Stimulated activated CD8-positive, alpha-beta memory T cell treated with anti-CD3 and anti-CD28 coated beads, Interleukin-4, amount 100 ng/mL, for 48 hours (primary cell): ENCODE measurements around the gene FAM131A.
A peak's percentile ranks its signal among the peaks of the same experiment; 100 is the strongest.

Experiments
- DNase-seq: peaks from one replicate; pipeline ENCODE4 v3.0.0-alpha.2; 2020

Gene FAM131A, protein sequence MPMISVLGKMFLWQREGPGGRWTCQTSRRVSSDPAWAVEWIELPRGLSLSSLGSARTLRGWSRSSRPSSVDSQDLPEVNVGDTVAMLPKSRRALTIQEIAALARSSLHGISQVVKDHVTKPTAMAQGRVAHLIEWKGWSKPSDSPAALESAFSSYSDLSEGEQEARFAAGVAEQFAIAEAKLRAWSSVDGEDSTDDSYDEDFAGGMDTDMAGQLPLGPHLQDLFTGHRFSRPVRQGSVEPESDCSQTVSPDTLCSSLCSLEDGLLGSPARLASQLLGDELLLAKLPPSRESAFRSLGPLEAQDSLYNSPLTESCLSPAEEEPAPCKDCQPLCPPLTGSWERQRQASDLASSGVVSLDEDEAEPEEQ

DNA sequence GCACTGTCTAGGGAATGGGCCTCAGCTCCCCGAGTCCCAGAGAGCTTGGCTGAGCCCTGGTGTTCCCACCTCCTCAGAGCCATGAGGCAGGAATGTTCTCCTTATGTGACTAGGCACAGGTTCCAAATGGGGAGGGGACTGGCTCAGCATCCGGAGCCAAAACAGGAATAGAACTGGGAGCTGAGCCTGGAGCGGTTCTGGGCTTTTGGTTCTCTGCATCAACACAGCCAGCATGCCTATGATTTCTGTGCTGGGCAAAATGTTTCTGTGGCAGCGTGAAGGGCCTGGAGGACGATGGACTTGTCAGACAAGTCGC lies at the start of gene FAM131A:
Gene FAM131A (plus strand): TSS at position 202 of the 316 bp plus-strand sequence. CDS start 31 bp downstream, at position 233.
- no peak for DNase-seq

DNA sequence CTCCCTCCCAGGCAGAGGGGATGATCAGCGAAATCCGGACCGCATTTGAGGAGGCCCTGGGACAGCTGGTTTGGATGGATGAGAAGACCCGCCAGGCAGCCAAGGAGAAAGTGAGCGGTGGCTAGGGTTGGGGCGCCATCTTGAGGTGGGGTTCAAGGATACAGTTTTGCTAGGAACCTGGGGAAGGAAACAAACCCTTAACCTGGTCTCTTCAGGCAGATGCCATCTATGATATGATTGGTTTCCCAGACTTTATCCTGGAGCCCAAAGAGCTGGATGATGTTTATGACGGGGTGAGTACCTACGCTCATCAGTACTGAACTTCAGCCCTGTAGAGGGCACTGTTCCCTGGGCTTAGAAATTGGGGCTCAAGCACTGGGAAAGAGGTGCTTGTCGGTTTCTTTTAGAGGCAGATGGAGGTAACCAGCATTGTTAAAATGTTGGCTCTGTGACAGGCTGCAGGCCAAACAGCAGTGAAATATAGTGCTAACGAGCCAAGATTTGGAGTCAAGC lies 47.9 kb upstream of the FAM131A start:
- peak; percentile 83 for DNase-seq

DNA sequence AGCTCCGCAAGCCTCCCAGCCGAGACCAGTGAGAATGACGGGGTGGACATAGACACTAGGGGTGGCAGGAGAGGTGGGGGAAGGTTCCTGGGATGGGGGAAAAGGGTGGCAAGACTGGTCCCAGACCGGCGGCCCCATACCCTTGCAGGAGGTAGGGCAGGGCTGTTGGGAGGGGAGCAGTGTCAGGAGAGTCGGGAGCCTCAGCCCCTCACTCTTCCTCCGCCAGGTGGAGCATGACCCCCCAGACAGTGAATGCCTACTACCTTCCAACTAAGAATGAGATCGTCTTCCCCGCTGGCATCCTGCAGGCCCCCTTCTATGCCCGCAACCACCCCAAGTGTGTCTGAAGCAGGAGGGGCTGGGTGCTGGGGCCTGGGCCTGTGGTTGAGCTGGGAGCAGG lies 47.1 kb upstream of the FAM131A start:
- DNase-seq = no peak

DNA sequence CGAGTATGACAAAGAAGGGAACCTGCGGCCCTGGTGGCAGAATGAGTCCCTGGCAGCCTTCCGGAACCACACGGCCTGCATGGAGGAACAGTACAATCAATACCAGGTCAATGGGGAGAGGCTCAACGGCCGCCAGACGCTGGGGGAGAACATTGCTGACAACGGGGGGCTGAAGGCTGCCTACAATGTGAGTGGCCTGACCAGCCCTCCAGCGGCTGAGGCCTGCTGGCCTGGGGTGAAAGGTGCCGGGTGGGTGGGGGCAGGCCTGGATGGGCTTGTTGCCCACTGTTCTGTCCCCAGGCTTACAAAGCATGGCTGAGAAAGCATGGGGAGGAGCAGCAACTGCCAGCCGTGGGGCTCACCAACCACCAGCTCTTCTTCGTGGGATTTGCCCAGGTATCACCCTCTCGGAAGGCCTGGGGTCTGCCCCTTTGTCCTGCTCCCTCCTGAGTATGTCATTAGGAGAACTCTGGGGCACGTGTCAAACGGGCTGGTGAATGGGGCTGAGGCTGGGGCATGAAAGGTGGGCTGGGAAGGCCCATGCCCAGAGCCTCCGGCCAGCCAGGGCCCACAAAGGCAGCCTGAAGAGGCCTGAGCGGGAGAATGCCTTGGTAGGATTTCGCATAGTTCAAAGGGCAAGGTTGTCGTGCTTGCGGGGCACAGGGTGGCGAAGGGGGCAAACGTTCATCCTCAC lies 46.2 kb upstream of the FAM131A start:
- DNase-seq = no peak

DNA sequence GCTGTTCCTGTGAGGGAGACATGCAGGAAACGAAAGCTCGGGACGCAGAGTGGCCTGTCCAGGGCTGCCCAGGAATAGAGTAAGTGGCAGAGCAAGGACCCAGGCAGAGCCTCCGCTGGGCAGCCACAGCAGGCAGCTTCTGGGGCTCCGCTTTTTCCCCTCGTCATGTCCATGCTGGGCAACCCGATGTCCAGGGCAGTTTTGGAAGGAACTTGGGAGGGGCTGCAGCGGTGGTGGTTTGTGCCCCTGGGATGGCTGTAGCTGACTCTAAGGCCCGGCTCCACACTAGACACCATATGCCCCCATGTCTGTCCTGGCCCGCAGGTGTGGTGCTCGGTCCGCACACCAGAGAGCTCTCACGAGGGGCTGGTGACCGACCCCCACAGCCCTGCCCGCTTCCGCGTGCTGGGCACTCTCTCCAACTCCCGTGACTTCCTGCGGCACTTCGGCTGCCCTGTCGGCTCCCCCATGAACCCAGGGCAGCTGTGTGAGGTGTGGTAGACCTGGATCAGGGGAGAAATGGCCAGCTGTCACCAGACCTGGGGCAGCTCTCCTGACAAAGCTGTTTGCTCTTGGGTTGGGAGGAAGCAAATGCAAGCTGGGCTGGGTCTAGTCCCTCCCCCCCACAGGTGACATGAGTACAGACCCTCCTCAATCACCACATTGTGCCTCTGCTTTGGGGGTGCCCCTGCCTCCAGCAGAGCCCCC lies 45.5 kb upstream of the FAM131A start:
- no peak for DNase-seq

DNA sequence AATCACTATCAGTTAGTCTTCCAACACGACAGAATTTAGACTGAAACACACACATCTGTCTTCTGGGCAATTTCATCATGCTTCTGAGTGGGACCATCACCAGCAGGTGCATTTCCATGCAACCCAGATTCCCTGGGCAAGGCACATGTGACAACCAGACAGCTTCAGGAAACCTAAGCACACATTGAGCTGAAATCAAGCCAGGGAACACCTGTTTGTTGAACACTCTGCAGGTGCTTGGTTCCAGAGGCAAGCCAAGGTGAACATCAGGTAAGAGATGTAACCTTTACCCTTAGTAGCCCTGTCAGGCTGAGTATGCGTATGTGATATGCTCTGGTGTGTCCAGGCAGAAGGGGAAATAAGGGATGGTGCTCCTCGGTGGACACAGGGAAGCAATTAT lies 41.6 kb upstream of the FAM131A start:
- no peak for DNase-seq

DNA sequence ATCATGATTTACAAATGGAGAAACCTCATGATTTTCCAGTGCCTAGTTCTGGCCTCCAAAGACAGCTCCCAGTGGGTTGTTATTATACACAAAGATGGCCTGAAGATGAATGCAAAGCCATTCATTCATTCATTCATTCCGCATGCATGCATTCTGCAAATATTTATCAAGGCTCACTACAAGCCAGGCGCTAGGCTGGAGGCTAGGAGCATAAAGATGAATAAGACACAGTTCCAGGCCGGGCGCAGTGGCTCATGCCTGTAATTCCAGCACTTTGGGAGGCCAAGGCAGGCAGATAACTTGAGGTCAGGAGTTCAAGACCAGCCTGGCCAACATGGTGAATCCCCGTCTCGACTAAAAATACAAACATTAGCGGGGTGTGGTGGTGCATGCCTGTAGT lies 40.8 kb upstream of the FAM131A start:
- DNase-seq = no peak

DNA sequence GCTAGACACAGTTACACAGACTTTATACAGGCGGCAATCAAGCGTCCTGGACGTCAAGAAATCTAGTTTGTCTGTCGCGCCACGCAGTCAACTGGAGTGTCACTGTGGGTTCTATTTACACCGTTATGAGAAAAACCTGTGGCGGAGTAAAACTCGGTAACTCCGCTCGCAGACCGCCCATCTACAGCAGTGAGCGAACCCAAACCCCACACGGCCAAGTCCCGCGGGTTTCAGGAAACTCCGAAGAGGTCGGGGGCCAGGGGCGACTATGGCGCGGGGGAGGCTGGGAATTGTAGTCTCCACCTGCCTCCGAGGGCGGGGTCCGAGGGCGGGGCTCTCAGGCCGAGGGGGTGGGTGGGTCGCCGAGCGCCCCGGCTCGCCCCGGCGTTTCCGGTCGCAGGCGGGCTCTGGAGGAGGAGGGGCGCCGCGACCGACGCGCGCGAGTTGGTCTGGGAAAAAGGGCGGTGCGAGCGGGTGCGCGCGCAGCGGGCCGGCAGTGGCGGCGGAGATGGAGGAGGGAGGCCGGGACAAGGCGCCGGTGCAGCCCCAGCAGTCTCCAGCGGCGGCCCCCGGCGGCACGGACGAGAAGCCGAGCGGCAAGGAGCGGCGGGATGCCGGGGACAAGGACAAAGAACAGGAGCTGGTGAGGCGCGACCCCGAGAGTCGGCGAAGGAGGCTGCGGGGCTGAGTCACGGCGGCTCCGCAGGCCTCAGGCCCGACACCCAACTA lies 38.5 kb upstream of the FAM131A start, which contains the start of gene PSMD2:
Gene PSMD2 (plus strand): TSS at position 483 of the 729 bp plus-strand sequence. CDS start 26 bp downstream, at position 509.
- peak; percentile 99 for DNase-seq

DNA sequence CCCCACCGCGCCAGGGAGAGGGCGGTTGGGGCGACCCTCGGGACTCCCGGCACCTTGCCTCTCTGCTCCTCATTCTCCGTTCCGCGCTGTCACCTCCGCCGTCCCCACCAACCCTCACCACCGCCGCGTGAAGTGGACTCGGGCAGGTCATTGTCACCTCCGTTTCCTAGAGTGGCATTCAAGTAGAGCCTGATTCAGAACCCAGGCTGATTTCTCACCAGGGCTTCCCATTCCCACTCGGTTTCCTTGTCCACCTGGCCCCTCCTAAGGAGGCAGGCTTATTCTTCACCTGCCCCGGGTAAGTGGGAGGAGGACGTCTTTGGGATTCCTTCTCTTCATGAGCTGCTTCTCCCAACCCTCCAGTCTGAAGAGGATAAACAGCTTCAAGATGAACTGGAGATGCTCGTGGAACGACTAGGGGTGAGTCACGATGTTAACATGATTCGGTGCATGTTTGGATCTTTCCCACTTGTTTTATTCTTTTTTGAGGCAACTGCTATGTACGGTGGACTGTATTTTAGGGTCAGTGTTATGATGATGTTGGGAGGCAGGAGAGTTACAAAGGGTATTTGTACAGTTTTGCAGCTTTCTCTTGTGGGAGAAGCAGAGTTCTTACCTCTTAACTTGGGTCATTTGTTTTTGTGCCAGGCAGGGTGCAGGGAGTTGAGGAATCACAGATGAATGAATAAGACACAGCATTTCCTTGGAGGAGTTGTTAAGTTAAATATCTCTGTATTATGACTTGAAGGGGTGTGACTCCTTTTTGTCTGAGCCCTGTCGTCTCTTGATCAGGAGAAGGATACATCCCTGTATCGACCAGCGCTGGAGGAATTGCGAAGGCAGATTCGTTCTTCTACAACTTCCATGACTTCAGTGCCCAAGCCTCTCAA lies 37.7 kb upstream of the FAM131A start:
- no peak for DNase-seq

DNA sequence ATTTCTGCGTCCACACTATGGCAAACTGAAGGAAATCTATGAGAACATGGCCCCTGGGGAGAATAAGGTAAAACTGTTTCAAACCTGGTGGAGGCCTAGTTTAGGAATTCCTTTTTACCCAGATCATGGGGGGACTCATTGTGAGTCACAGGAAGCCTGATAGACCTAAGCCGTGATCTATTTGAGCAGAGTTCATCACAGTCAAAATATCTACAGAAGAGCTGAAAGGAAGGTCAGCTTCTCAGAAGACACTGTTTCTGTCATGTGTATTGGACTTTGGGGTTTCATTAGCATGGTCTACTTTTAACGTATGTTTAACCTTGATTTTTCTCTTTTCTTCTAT lies 37.1 kb upstream of the FAM131A start:
- DNase-seq = no peak

DNA sequence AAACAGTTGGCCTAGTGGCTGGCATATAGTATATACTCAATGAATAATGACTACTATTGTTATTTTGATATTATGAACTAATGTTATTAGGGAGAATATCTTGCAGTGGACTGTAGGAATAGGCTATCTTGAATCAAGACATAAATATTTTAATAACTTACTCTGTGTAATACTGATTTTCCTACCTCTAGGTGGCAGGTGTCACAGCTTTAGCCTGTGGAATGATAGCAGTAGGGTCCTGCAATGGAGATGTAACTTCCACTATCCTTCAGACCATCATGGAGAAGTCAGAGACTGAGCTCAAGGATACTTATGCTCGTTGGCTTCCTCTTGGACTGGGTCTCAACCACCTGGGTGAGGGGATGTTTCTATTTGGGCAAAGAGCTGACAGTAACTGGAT lies 31.8 kb upstream of the FAM131A start:
- no peak for DNase-seq

DNA sequence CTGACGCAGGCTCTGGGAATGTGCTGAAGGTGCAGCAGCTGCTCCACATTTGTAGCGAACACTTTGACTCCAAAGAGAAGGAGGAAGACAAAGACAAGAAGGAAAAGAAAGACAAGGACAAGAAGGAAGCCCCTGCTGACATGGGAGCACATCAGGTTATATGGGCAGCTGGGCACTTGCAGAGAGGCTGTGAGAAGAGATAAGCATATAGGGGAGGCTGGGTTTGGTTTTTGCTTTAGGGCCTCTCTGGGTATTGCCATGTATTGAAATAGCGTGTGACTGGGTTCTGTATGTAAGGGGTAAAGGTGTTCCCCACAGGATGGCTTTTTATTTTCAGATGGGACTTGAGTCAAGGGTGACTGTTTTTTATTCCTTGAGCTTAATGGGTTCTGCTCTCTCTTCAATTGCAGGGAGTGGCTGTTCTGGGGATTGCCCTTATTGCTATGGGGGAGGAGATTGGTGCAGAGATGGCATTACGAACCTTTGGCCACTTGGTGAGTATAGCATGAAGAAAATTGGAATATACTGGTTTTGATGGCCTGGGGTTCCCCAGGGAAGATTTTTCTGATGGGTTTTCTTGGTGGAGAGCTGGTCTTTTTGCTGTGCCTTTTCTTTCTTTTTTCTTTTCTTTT lies 30.9 kb upstream of the FAM131A start:
- DNase-seq = no peak

DNA sequence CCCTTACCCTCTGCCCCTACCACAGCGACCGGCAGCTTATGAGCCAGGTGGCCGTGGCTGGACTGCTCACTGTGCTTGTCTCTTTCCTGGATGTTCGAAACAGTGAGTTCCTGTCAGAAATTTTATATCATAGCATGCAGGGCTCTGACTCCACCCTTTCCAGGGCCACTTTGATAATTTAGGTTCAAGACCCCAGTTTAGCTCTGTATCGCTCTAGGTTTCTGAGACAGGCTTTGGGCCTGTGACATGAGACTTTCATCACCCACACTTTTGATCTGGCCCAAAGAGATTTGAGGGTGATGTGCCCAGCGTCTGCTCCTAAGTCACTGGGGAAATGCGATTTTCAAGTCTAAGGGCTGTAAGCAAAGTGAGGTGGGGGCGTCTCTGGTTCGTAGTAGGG lies 29.5 kb upstream of the FAM131A start:
- no peak for DNase-seq

DNA sequence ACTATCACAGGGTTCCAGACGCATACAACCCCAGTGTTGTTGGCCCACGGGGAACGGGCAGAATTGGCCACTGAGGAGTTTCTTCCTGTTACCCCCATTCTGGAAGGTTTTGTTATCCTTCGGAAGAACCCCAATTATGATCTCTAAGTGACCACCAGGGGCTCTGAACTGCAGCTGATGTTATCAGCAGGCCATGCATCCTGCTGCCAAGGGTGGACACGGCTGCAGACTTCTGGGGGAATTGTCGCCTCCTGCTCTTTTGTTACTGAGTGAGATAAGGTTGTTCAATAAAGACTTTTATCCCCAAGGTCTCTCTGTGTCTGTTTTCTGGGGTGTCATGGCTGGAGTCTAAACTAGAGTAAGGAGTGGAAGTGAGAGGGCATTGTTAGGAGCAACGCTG lies 28.7 kb upstream of the FAM131A start:
- DNase-seq = no peak

DNA sequence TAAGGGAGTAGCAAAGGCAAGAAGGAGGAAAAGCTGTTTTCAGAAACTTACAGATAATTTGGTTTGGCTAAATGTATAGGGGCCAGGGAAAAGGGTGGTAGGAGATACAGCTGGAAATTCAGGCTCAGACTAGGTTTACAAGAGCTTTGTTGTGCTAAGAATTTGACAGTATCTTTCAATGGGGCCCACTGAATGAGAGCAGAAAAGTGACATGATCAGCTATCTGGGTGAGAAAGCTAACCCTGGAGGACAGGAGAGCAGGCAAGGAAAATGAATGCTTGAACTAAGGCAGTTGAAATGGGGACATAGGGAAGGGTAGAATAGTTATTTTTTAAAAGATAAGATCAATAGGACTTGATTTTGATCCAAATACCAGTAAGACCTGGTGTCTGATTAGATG lies 25.8 kb upstream of the FAM131A start:
- no peak for DNase-seq

DNA sequence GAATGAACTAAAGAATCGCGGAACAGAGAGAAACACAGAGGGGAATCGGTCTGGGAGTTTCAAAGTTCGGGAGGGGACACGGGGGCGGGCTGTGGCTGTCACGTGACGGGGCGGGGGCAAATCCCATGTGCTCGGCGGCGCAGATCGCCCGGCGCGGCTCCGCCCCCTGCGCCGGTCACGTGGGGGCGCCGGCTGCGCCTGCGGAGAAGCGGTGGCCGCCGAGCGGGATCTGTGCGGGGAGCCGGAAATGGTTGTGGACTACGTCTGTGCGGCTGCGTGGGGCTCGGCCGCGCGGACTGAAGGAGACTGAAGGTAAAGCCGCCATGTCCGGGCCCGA lies 23.1 kb upstream of the FAM131A start, which contains the start of gene EIF4G1:
Gene EIF4G1 (plus strand): TSS at position 244 of the 337 bp plus-strand sequence. CDS start 1,191 bp downstream, outside the sequence.
- peak; percentile 94 for DNase-seq

DNA sequence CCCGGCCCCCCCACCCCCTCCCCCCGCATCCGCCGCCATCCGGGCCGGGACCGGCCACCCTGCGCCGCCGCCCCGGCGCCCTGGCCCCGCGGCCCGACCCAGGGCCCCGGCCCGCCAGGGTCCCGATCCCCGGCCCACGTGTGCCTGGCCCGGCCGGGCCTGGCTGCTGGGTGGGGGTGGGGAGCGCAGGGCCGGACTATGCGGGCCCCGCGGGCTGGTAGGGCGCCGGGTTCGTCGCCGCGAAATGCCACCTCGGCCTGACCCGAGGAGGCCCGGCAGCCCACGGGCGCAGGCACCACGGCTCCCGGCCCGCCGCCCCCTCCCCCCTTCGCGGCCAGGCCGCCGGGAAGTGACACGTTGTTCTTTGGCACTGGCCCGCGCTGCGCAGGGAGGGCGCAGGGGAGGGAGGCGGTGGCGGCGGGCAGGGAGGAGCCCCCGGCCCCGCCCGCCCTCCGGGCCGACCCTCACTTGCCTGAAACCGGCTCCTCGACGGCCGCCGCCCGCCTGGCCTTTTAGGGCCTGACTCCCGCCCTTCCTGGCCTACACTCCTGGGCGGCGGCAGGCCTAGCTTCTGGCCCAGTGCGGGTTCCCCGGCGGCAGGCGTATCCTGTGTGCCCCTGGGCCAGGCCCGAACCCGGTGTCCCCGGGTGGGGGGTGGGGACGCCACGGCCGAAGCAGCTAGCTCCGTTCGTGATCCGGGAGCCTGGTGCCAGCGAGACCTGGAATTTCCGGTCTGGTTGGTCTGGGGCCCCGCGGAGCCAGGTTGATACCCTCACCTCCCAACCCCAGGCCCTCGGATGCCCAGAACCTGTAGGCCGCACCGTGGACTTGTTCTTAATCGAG lies 22.5 kb upstream of the FAM131A start:
- DNase-seq = peak; percentile 67

DNA sequence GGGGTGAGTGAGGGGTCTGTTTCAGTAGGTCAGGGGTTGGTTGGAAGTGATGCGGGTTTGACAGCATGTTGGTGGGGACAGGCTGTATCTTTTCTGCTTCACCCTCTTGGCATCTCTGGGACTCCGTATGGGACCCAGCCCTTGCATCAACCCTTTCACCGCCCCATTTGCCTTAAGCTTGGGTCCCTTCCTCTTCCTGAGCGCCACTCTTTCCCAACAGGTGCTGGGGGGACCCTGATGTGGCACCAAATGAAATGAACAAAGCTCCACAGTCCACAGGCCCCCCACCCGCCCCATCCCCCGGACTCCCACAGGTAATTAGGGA lies 21.9 kb upstream of the FAM131A start:
- DNase-seq = no peak

DNA sequence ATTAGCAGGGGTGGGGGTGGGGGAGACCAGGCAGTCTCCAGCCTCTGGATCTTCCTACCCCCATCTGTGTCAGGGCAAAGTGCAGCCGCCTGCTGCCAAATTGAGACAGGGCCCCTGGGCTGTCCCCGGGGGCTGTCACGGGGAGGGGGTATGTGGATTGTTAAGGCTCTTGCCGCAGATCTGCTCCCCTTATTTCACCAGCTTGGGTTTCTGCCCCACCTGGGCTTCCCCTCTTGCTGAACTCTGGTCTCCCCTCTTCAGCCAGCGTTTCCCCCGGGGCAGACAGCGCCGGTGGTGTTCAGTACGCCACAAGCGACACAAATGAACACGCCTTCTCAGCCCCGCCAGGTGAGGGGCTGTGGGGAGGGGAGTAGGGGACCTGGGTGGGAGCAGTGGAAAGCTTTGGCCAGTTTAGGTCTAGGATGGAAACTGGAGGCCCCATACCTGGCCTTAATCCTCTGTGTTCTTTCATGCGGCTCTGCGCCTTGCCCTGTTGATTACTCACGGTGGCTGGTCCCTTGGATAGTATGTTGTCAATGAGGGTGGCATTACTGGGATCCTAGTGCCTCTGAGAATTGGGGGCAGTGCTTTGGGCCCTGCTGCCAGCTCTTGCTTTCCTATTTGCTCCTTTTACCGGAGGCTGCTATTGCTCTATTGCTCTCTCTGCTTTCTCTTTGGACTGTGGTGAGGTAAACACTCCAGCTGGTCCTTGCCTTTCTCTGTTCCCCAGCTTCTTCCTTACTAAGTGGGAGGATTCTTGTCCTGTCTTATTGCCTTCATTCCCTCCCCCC lies 21.3 kb upstream of the FAM131A start:
- DNase-seq = no peak

DNA sequence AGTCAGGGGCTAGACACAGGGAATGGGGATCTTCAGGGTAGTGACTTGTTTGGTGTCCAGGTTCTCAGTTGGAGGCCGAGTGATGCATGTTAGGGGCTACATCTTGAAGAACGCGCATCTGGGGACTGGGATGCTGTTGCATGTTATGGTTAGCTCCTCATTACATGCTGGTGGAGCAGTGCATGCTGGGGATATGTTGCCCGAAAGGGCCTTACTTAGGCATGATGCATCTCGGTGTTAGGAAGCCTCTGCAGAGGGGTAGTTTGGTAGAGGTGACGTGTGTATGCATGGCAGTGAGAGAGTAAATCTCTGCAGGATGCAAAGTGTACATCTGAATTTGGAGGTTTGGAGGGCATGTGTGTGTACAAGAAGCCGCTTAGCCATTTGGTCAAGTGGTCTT lies 20.6 kb upstream of the FAM131A start:
- no peak for DNase-seq
